ENCODE results near the gene LRRC8C.

The LRRC8C gene

GRCh38 chr1:89736937-89737733 lies 104.2 kb downstream of the LRRC8C start:
- no peak for DNase-seq

GRCh38 chr1:89737985-89738510 lies 105.1 kb downstream of the LRRC8C start:
- no peak for DNase-seq

- no peak for DNase-seq
Measured at GRCh38 chr1:89739013-89739843, 106.3 kb downstream of the LRRC8C start.

- DNase-seq, result no peak
Measured at GRCh38 chr1:89739844-89740216, 106.9 kb downstream of the LRRC8C start.

GRCh38 chr1:89743788-89744187 lies 110.9 kb downstream of the LRRC8C start:
- no peak for DNase-seq

GRCh38 chr1:89746424-89747149 lies 113.7 kb downstream of the LRRC8C start:
- no peak for DNase-seq

- DNase-seq, result no peak
Measured at GRCh38 chr1:89753761-89754160, 120.8 kb downstream of the LRRC8C start.

GRCh38 chr1:89754518-89754917 lies 121.6 kb downstream of the LRRC8C start:
- no peak for DNase-seq

GRCh38 chr1:89755591-89755990 lies 122.7 kb downstream of the LRRC8C start:
- DNase-seq, result no peak

- peak; percentile 83 for DNase-seq
Measured at GRCh38 chr1:89757532-89757931, 124.6 kb downstream of the LRRC8C start.

GRCh38 chr1:89758156-89758555 lies 125.2 kb downstream of the LRRC8C start:
- no peak for DNase-seq

- no peak for DNase-seq
Measured at GRCh38 chr1:89759036-89759435, 126.1 kb downstream of the LRRC8C start.

- DNase-seq, result no peak
Measured at GRCh38 chr1:89760496-89760895, 127.6 kb downstream of the LRRC8C start.

- no peak for DNase-seq
Measured at GRCh38 chr1:89761338-89761737, 128.4 kb downstream of the LRRC8C start.

- no peak for DNase-seq
Measured at GRCh38 chr1:89761901-89762300, 129.0 kb downstream of the LRRC8C start.

GRCh38 chr1:89762386-89762778 lies 129.5 kb downstream of the LRRC8C start:
- DNase-seq, result no peak

- peak; percentile 75 for DNase-seq
Measured at GRCh38 chr1:89762779-89763648, 130.1 kb downstream of the LRRC8C start.

- DNase-seq, result no peak
Measured at GRCh38 chr1:89763649-89763986, 130.7 kb downstream of the LRRC8C start.

- DNase-seq, result no peak
Measured at GRCh38 chr1:89765774-89766173, 132.9 kb downstream of the LRRC8C start.

GRCh38 chr1:89767618-89768017 lies 134.7 kb downstream of the LRRC8C start:
- no peak for DNase-seq
